HEK293 (cell line): ENCODE data around the gene UBE2C.

ENCODE experiments used
- CTCF ChIA-PET: fragments of 350-600 bp; formaldehyde crosslinking; extraction: SDS; loops from one replicate; lab custom pipeline; 2021; ENCODE audit warnings: antibody characterized with exemption; lab: Yijun Ruan, JAX
- POLR2A ChIA-PET: fragments of 300-600 bp; formaldehyde crosslinking; extraction: SDS; loops from one replicate; lab custom pipeline; 2020; ENCODE audit warnings: antibody characterized with exemption, inconsistent platforms; lab: Yijun Ruan, JAX
- H3K27ac ChIP-seq: fragments of 200-500 bp; sonication (Bioruptor generic); 2 replicates; pipeline ENCODE4 v1.5.1; 2014; ENCODE audit warnings: low read depth, low read length, control low read depth, inconsistent platforms; ENCODE audit errors: extremely low read depth
- H3K36me3 ChIP-seq, 2 experiments: fragments of 200-500 bp in 1 of 2; sonication (Bioruptor generic) in 1 of 2; 1 replicate in 1 of 2; 2 replicates in 1 of 2; pipeline ENCODE4 v1.5.1; 2014 to 2017; ENCODE audit warnings: inconsistent platforms in 2 of 2, low read length in 2 of 2; ENCODE audit not compliant: control insufficient read depth in 2 of 2, insufficient read depth in 1 of 2
- H3K4me1 ChIP-seq: fragments of 200-500 bp; sonication (Bioruptor generic); 2 replicates; pipeline ENCODE4 v1.5.1; 2014; ENCODE audit warnings: mild to moderate bottlenecking, low read length, inconsistent platforms; ENCODE audit not compliant: control insufficient read depth, insufficient read depth
- H3K4me3 ChIP-seq: 2 replicates; pipeline ENCODE4 v1.5.1; 2011; ENCODE audit warnings: low read depth, mild to moderate bottlenecking, control low read depth, low read length, moderate library complexity
- H3K9me3 ChIP-seq: fragments of 200-500 bp; sonication (Bioruptor generic); 2 replicates; pipeline ENCODE4 v1.5.1; 2014; ENCODE audit warnings: low read depth, low read length, inconsistent platforms; ENCODE audit not compliant: control insufficient read depth, insufficient read depth
- CTCF ChIP-seq: fragments of 450-650 bp; formaldehyde crosslinking; IDR thresholded peaks from 2 replicates; pipeline ENCODE4 v1.5.1; 2016; ENCODE audit warnings: missing biosample characterization, missing genetic modification characterization
- ELK4 ChIP-seq: IDR thresholded peaks from 2 replicates; pipeline ENCODE4 v1.6.1; 2011; ENCODE audit warnings: mild to moderate bottlenecking, low read depth, low read length, borderline replicate concordance
- GLIS1 ChIP-seq: fragments of 450-650 bp; formaldehyde crosslinking; IDR thresholded peaks from 2 replicates; pipeline ENCODE4 v1.5.1; 2016; ENCODE audit warnings: missing biosample characterization, missing genetic modification characterization
- KLF1 ChIP-seq: fragments of 450-650 bp; formaldehyde crosslinking; IDR thresholded peaks from 2 replicates; pipeline ENCODE4 v1.5.1; 2016; ENCODE audit warnings: missing biosample characterization, missing genetic modification characterization
- OSR2 ChIP-seq: fragments of 450-650 bp; formaldehyde crosslinking; IDR thresholded peaks from 2 replicates; pipeline ENCODE4 v1.5.1; 2016; ENCODE audit warnings: missing biosample characterization, missing genetic modification characterization
- SP7 ChIP-seq: fragments of 450-650 bp; formaldehyde crosslinking; IDR thresholded peaks from 2 replicates; pipeline ENCODE4 v1.5.1; 2016; ENCODE audit warnings: missing biosample characterization, missing genetic modification characterization
- ZBTB6 ChIP-seq: fragments of 450-650 bp; formaldehyde crosslinking; IDR thresholded peaks from 2 replicates; pipeline ENCODE4 v1.5.1; 2017; ENCODE audit warnings: missing biosample characterization, missing genetic modification characterization
- ZFP41 ChIP-seq: fragments of 450-650 bp; formaldehyde crosslinking; IDR thresholded peaks from 2 replicates; pipeline ENCODE4 v1.5.1; 2016; ENCODE audit warnings: missing biosample characterization, missing genetic modification characterization, borderline replicate concordance
- ZNF112 ChIP-seq: fragments of 450-650 bp; formaldehyde crosslinking; IDR thresholded peaks from 2 replicates; pipeline ENCODE4 v1.5.0; 2017; ENCODE audit warnings: missing biosample characterization, missing genetic modification characterization
- ZNF211 ChIP-seq: fragments of 450-650 bp; formaldehyde crosslinking; IDR thresholded peaks from 2 replicates; pipeline ENCODE4 v1.5.1; 2016; ENCODE audit warnings: low read depth, missing biosample characterization, missing genetic modification characterization
- ZNF366 ChIP-seq: fragments of 450-650 bp; formaldehyde crosslinking; conservative IDR thresholded peaks from 2 replicates; pipeline ENCODE4 v1.5.1; 2016; ENCODE audit warnings: missing biosample characterization, missing genetic modification characterization
- ZNF560 ChIP-seq: fragments of 450-650 bp; formaldehyde crosslinking; IDR thresholded peaks from 2 replicates; pipeline ENCODE4 v1.5.1; 2017; ENCODE audit warnings: missing biosample characterization, missing genetic modification characterization, borderline replicate concordance
- ZNF629 ChIP-seq: fragments of 450-650 bp; formaldehyde crosslinking; IDR thresholded peaks from 2 replicates; pipeline ENCODE4 v1.5.1; 2017; ENCODE audit warnings: missing biosample characterization, missing genetic modification characterization
- ZNF658 ChIP-seq: fragments of 450-650 bp; formaldehyde crosslinking; IDR thresholded peaks from 2 replicates; pipeline ENCODE4; 2016; ENCODE audit warnings: missing biosample characterization, missing genetic modification characterization
- ZNF677 ChIP-seq: fragments of 450-650 bp; IDR thresholded peaks from 2 replicates; pipeline ENCODE4 v1.5.0; 2018; ENCODE audit warnings: missing biosample characterization, mild to moderate bottlenecking, missing genetic modification characterization, moderate library complexity

Gene UBE2C

GRCh38 chr20:45817376-45818194 lies 5.1 kb downstream of the UBE2C start (continued):
- TF ChIP-seq ZNF677 (tag by site-specific recombination), result no peak

- no peaks in the 10 kb centered on the region for H3K9me3 ChIP-seq
- POLR2A ChIA-PET, result interaction anchor here (0.7 to 1.1 kb wide), 3 partner anchors 63 to 173 kb away, joined by 3 read pairs; partner anchors contain the start of genes PCIF1 and ZSWIM1
- TF ChIP-seq ZNF112 (tag by site-specific recombination) (no peak), OSR2 (tag by site-specific recombination) (no peak), ZNF560 (tag by site-specific recombination) (no peak), CTCF (tag by site-specific recombination) (no peak), GLIS1 (tag by site-specific recombination) (peak; percentile 76; the same call in 1 of the 2 replicates), ZNF366 (tag by site-specific recombination) (no peak)
- TF ChIP-seq, all 188 proteins: peak for 1
- Histone ChIP-seq H3K4me1 (peaks cover 7% of the 10 kb centered on the region; the same call in 1 of the 2 replicates), H3K27ac (no peak overlapping the region), H3K4me3 (no peak overlapping the region), H3K36me3 (peaks cover 0 to 44% of the 10 kb centered on the region in 2 experiments; a peak in 2 of 3 replicates)
- CTCF ChIA-PET, result interaction anchor here (0.8 to 4.3 kb wide), 2 partner anchors 18 to 159 kb away, joined by 4 to 21 read pairs; no protein-coding TSS in a partner anchor
These were observed 5.8 kb downstream of the UBE2C start for GRCh38 chr20:45818239-45818638.

- Histone ChIP-seq H3K27ac (no peak overlapping the region), H3K36me3 (peaks cover 0 to 34% of the 10 kb centered on the region in 2 experiments; a peak in 2 of 3 replicates), H3K9me3 (no peaks in the 10 kb centered on the region), H3K4me1 (peaks cover 7% of the 10 kb centered on the region; the same call in 1 of the 2 replicates), H3K4me3 (no peak overlapping the region)
- POLR2A ChIA-PET, result interaction anchor here (0.6 to 0.7 kb wide), 2 partner anchors 14 to 155 kb away, joined by 3 to 4 read pairs; partner anchors contain the start of gene SNX21
- TF ChIP-seq ZNF658, result no peak
- no peak for TF ChIP-seq ZNF211 (tag by site-specific recombination)
- no peak for TF ChIP-seq ZFP41 (tag by site-specific recombination)
- CTCF ChIA-PET, result interaction anchor here (0.5 kb wide), 1 partner anchor 1209 kb away, joined by 3 read pairs; no protein-coding TSS in a partner anchor
These were observed 7.0 kb downstream of the UBE2C start for GRCh38 chr20:45819466-45819865.

- TF ChIP-seq SP7 (tag by site-specific recombination) (0 out of 2 replicates have a peak, but pooled peaks have one; percentile 20), ZNF629 (no peak)
- peaks cover 7% of the 10 kb centered on the region; the same call in 1 of the 2 replicates for H3K4me1 ChIP-seq
- no peak overlapping the region for H3K4me3 ChIP-seq
- no peak overlapping the region for H3K27ac ChIP-seq
- H3K36me3 ChIP-seq, result peaks cover 0 to 10% of the 10 kb centered on the region in 2 experiments; a peak in 1 of 3 replicates
- POLR2A ChIA-PET, result interaction anchor here (0.8 kb wide), 1 partner anchor 9 kb away, joined by 3 read pairs; the partner anchor contains the start of gene UBE2C
- no peaks in the 10 kb centered on the region for H3K9me3 ChIP-seq
- CTCF ChIA-PET, result no interaction called here
These were observed 9.5 kb downstream of the UBE2C start for GRCh38 chr20:45821947-45822346.

GRCh38 chr20:45822857-45823256 lies 10.4 kb downstream of the UBE2C start:
- TF ChIP-seq KLF1 (tag by site-specific recombination) (0 out of 2 replicates have a peak, but pooled peaks have one; percentile 15), ELK4 (no peak), ZBTB6 (tag by site-specific recombination) (peak; percentile 20; the same call in 1 of the 2 replicates)
- TF ChIP-seq, all 188 proteins: peak for 2
- Histone ChIP-seq H3K4me3 (no peak overlapping the region), H3K27ac (no peak overlapping the region), H3K4me1 (no peaks in the 10 kb centered on the region; the same call in 1 of the 2 replicates), H3K36me3 (peaks cover 0 to 3% of the 10 kb centered on the region in 2 experiments; a peak in 1 of 3 replicates), H3K9me3 (no peaks in the 10 kb centered on the region)
- ChIA-PET POLR2A (interaction anchor here (0.5 to 0.6 kb wide), 2 partner anchors 61 to 112 kb away, joined by 5 to 7 read pairs; no protein-coding TSS in a partner anchor), CTCF (interaction anchor here (0.6 kb wide), 1 partner anchor 22 kb away, joined by 4 read pairs; no protein-coding TSS in a partner anchor)
